ENCODE results near the gene DCX.

GRCh38 chrX:111407948-111408347 is 4.0 kb downstream of the DCX start:
- TF ChIP-seq SRSF1 (optimal IDR thresholded peaks at IDR 0.05; ENCODE audit: low read depth, low read length) (no peak), ZBTB10 (CRISPR knock-in tag; IDR thresholded peaks at IDR 0.05; ENCODE audit: borderline replicate concordance) (no peak), CREB3 (CRISPR knock-in tag; IDR thresholded peaks at IDR 0.05) (no peak), EHMT2 (IDR thresholded peaks at IDR 0.05; ENCODE audit: borderline replicate concordance, low read depth, low read length) (no peak), CC2D1A (CRISPR knock-in tag; IDR thresholded peaks at IDR 0.05) (no peak), MXD3 (CRISPR knock-in tag; IDR thresholded peaks at IDR 0.05) (no peak), YY1 (IDR thresholded peaks at IDR 0.05; ENCODE audit: insufficient read depth, insufficient replicate concordance, low read depth, low read length) (no peak), CEBPB (IDR thresholded peaks at IDR 0.05; ENCODE audit: borderline replicate concordance, low read depth, low read length) (no peak), CTCF (CRISPR knock-in tag; IDR thresholded peaks at IDR 0.05) (no peak)

Data from HepG2 (cell line).